ENCODE measurements around the gene SLIT3.
"Not testable (repeated sequence)": the region's sequence is repeated elsewhere in the genome, so short reads cannot be mapped to it uniquely, and the experiment has no call there.

Gene SLIT3

DNA sequence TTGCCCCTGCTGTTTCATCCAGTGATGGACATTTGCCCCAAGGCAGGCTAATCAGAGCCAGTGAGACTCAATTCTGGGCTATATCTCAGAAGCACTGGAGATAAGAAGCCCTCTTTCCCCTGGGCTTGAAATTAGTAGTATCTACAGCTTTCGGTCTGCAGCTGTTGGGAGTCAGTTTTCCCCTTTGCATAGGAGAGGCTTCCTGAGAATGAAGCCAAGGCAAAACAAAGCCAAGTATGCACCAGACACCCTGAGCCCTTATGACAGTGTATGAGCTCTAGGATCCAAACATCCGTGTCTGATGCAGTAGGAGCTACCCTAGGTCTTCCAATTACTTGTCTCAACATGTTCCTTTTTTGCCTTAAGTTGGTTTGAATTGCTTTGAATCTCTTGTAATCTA is 642.5 kb downstream of the SLIT3 start:
- H3K36me3 Mint-ChIP-seq = no peaks in the 10 kb centered on the region
- CTCF ChIA-PET = no interaction called here
- no peak overlapping the region for H3K27ac Mint-ChIP-seq

DNA sequence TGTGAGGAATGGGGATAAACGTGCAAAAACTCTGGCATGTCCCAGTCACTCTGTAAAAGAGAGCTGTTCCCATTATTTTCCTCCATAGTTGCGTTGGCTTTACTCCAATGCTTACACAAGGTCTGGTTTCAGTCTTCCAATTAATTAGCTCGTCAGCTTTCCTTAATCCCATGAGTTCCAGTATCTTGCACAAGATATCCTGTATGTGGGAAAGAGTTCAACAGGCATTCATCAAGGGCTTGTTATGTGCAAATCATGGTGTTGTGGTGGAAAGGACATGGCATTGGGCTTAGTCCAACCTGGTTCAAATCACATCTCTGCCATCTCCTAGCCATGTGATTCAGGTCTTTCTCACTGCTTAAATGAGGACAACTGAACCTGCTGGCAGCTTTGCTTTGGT is 644.3 kb downstream of the SLIT3 start:
- no peak for DNase-seq
- Mint-ChIP-seq H3K9me3 (no peaks in the 10 kb centered on the region), H3K27me3 (peaks cover 10% of the 10 kb centered on the region), H3K36me3 (no peaks in the 10 kb centered on the region), H3K4me3 (no peak overlapping the region), H3K4me1 (no peaks in the 10 kb centered on the region), H3K27ac (no peak overlapping the region)
- CTCF ChIA-PET = no interaction called here

More for the DNA sequence above, 642.5 kb downstream of the SLIT3 start:
- Mint-ChIP-seq H3K4me1 (no peaks in the 10 kb centered on the region), H3K27me3 (peaks cover 4% of the 10 kb centered on the region), H3K9me3 (no peaks in the 10 kb centered on the region), H3K4me3 (no peak overlapping the region)
- no peak for DNase-seq

DNA sequence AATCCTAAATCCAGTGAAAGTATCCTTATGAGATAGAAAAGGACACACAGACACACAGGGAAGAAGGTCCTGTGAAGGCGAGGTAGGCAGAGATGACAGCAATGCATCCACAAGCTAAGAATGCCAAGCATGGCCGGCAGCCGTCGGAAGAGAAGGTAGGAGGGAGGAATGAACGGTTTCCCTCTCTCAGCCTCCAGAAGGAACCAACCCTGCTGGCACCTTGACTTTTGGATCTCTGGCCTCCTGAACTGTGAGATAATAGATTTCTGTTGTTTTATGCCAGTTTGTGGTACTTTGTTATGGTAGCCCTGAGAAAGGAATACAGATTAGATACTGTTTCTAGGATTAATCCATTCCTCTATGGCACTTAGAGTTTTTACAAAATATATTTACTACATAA is 645.6 kb downstream of the SLIT3 start:
- peaks cover 10% of the 10 kb centered on the region for H3K27me3 Mint-ChIP-seq
- H3K4me1 Mint-ChIP-seq = no peaks in the 10 kb centered on the region
- no peaks in the 10 kb centered on the region for H3K9me3 Mint-ChIP-seq
- CTCF ChIA-PET = no interaction called here
- H3K36me3 Mint-ChIP-seq = no peaks in the 10 kb centered on the region
- no peak overlapping the region for H3K4me3 Mint-ChIP-seq
- no peak for DNase-seq
- H3K27ac Mint-ChIP-seq = no peak overlapping the region

DNA sequence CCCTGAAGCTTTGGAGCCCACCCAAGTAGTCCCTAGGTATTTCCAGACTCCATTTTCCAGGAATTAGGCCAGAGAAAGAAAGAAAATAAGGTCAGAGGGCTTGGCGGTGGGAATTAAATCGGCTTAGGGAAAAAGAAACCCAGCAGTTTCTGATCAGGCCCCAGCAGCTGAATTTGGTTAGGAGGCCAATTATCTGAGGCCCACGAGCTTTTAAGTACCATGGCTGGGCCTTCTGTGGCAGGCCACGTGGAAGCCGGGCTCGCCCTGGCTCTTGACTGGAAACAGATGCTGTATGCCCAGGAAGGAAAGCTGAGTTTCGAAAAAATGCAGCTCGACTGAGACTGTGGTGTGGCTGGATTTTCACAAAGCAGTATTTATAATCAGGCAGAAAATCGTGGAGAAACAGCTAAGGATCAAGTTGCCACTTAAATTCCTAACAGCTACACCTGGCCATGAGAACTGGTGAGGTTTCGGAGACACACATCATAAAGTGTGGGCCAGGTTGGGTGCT is 646.7 kb downstream of the SLIT3 start:
- CTCF ChIA-PET = no interaction called here
- H3K27ac Mint-ChIP-seq = no peak overlapping the region
- H3K27me3 Mint-ChIP-seq = peaks cover 10% of the 10 kb centered on the region
- no peak overlapping the region for H3K4me3 Mint-ChIP-seq
- no peaks in the 10 kb centered on the region for H3K4me1 Mint-ChIP-seq
- DNase-seq = no peak
- H3K9me3 Mint-ChIP-seq = no peaks in the 10 kb centered on the region
- no peaks in the 10 kb centered on the region for H3K36me3 Mint-ChIP-seq

DNA sequence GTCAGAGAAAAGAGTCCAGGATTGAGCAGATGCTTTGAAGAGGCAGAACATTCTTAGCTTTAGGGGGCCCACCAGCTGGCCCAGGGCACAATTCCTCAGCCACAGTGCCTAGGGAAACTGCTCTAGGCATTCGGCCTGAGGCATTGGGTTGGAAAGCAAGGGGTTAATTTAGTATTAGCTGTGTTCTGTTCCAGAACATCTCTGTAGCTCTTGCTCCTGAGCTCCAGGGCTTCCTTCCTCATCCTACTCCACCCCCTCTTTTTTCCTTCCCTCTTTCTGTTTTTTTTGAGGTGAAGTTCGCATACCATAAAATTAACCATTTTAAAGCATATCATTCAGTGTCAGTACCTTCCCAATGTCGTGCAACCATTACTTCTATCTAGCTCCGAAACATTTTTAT is 647.3 kb downstream of the SLIT3 start:
- Mint-ChIP-seq H3K4me3 (no peak overlapping the region), H3K27me3 (peaks cover 10% of the 10 kb centered on the region), H3K9me3 (no peaks in the 10 kb centered on the region), H3K27ac (no peak overlapping the region), H3K4me1 (no peaks in the 10 kb centered on the region), H3K36me3 (no peaks in the 10 kb centered on the region)
- DNase-seq = no peak
- CTCF ChIA-PET = no interaction called here

DNA sequence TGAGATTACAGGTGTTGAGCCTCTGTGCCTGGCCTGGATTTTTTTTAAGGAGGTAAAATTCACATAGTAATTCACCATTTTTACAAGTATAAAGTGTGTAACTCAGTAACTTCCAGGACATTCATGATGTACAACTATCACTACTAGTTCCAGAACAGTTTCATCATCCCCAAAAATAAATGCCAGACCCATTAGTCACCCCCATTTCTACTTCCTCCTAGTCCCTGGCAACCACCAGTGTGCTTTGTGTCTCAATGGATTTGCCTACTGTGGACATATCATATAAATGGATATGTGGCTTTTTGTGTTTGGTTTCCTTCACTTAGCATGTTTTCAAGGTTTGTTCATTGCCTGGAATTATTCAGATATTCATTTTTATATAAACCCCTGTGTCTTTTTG is 649.3 kb downstream of the SLIT3 start:
- CTCF ChIA-PET = no interaction called here
- no peak overlapping the region for H3K27ac Mint-ChIP-seq
- no peaks in the 10 kb centered on the region for H3K4me1 Mint-ChIP-seq
- no peak for DNase-seq
- H3K36me3 Mint-ChIP-seq = no peaks in the 10 kb centered on the region
- peaks cover 10% of the 10 kb centered on the region for H3K27me3 Mint-ChIP-seq
- no peaks in the 10 kb centered on the region for H3K9me3 Mint-ChIP-seq
- H3K4me3 Mint-ChIP-seq = no peak overlapping the region

DNA sequence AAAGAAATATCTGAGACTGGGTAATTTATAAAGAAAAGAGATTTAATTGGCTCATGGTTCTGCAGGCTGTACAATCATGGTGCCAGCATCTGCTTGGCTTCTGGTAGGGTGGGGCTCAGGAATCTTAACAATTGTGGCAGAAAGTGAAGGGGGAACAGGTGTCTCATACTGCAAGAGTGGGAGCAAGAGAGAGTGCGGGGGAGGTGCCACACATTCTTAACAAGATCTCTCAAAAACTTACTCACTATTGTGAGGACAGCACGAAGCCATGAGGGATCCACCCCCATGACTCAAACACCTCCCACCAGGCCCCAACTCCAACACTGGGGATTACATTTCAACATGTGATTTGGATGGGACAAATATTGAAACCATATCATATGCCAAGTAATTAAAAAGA is 651.6 kb downstream of the SLIT3 start:
- H3K9me3 Mint-ChIP-seq = peaks cover 3% of the 10 kb centered on the region
- no peak overlapping the region for H3K27ac Mint-ChIP-seq
- no peak overlapping the region for H3K4me3 Mint-ChIP-seq
- no peak for DNase-seq
- CTCF ChIA-PET = no interaction called here
- peaks cover 10% of the 10 kb centered on the region for H3K27me3 Mint-ChIP-seq
- no peaks in the 10 kb centered on the region for H3K36me3 Mint-ChIP-seq
- H3K4me1 Mint-ChIP-seq = no peaks in the 10 kb centered on the region

DNA sequence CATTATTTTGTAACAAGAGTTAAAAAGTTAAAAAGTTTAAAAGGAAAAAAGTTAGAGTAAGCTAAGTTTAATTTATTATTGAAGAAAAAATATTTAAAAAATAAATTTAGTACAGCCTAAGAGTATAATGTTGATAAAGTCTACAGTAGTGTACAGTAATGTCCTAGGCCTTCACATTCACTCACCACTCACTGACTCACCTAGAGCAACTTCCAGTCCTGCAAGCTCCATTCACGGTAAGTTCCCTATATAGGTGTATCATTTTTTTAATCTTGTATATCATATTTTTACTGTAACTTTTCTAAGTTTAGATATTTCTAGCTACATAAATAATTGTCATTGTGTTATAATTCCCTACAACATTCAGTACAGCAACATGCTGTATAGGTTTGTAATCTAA is 652.4 kb downstream of the SLIT3 start:
- Mint-ChIP-seq H3K4me3 (no peak overlapping the region), H3K9me3 (peaks cover 3% of the 10 kb centered on the region), H3K4me1 (no peaks in the 10 kb centered on the region), H3K36me3 (no peaks in the 10 kb centered on the region), H3K27ac (no peak overlapping the region), H3K27me3 (peaks cover 10% of the 10 kb centered on the region)
- CTCF ChIA-PET = no interaction called here
- no peak for DNase-seq

DNA sequence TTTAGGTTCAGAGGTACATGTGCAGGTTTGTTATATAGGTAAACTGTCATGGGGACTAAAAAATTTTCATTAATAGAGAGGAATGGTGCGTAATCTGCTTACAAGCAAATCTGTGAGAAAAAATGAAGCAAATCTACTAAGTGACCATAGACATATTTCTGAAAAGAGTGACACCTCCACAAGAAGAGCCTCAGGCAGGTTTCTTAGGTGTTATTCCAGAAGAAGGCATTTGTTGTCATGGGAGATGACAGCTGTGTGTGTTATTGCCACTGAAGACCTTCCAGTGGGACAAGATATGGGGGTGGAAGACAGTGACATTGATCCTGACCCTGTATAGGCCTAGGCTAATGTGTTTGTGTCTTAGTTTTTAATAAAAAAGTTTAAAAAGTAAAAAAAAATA is 652.9 kb downstream of the SLIT3 start:
- Mint-ChIP-seq H3K9me3 (peaks cover 3% of the 10 kb centered on the region), H3K4me1 (no peaks in the 10 kb centered on the region), H3K27ac (no peak overlapping the region), H3K4me3 (no peak overlapping the region), H3K36me3 (no peaks in the 10 kb centered on the region), H3K27me3 (peaks cover 8% of the 10 kb centered on the region)
- CTCF ChIA-PET = no interaction called here
- DNase-seq = no peak

DNA sequence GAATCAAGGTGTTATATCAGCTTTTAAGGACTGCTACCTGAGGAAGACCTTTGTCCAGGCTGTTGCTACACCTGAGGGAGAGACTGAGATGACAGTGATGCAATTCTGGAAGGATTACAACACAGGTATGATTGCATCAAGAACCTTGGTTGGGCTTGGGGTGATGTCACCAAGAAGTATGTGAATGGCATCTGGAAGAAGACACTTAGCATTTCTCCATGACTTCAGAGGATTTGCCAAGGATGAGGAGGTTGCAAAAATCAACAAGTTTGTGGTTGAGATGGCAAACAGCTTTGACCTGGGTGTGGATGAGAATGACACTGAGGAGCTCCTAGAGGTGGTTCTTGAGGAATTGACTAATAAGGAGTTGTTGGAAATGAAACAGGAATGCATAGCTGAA is 653.9 kb downstream of the SLIT3 start:
- H3K4me1 Mint-ChIP-seq = no peaks in the 10 kb centered on the region
- H3K36me3 Mint-ChIP-seq = no peaks in the 10 kb centered on the region
- H3K9me3 Mint-ChIP-seq = peaks cover 3% of the 10 kb centered on the region
- no peak overlapping the region for H3K4me3 Mint-ChIP-seq
- no peak overlapping the region for H3K27ac Mint-ChIP-seq
- no peaks in the 10 kb centered on the region for H3K27me3 Mint-ChIP-seq
- DNase-seq = no peak
- CTCF ChIA-PET = no interaction called here

DNA sequence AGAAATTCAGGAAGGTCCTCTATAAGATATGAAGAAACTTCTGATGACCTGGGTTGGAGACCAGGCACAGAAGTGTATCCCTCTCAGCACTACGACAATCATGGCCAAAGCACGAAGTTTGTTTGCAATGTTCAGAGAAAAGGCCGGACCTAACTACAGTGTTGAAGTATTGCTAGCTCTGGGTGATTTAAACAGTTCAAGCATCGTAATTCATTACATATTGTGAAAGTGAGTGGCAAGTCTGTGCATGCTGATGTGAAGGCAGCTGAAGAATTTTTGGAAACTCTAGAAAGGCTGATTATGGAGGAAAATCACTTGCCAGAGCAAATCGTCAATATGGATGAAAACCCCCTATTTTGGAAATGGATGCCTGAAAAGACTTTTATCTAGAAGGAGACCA is 654.6 kb downstream of the SLIT3 start:
- peaks cover 3% of the 10 kb centered on the region for H3K9me3 Mint-ChIP-seq
- H3K27ac Mint-ChIP-seq = no peak overlapping the region
- CTCF ChIA-PET = no interaction called here
- H3K36me3 Mint-ChIP-seq = no peaks in the 10 kb centered on the region
- no peaks in the 10 kb centered on the region for H3K27me3 Mint-ChIP-seq
- no peak for DNase-seq
- H3K4me1 Mint-ChIP-seq = no peaks in the 10 kb centered on the region
- no peak overlapping the region for H3K4me3 Mint-ChIP-seq

DNA sequence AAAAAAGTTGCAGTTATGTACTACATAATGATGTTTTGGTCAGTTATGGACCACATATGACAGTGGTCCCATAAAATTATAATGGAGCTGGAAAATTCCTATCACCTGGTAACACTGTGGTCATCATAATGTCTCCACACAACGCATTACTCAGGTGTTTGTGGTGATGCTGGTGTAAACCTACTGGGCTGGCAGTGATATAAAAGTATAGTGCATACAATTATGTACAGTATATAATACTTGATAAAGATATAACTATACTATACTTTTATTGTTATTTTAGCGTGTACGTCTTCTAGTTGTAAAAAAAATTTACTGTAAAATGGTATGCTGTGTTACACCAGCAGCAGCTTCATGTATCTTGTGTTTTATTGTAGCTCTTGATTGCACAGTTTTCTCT is 655.7 kb downstream of the SLIT3 start:
- Mint-ChIP-seq H3K27ac (no peak overlapping the region), H3K27me3 (no peaks in the 10 kb centered on the region), H3K9me3 (peaks cover 3% of the 10 kb centered on the region), H3K4me3 (no peak overlapping the region), H3K36me3 (no peaks in the 10 kb centered on the region), H3K4me1 (no peaks in the 10 kb centered on the region)
- CTCF ChIA-PET = no interaction called here
- no peak for DNase-seq

DNA sequence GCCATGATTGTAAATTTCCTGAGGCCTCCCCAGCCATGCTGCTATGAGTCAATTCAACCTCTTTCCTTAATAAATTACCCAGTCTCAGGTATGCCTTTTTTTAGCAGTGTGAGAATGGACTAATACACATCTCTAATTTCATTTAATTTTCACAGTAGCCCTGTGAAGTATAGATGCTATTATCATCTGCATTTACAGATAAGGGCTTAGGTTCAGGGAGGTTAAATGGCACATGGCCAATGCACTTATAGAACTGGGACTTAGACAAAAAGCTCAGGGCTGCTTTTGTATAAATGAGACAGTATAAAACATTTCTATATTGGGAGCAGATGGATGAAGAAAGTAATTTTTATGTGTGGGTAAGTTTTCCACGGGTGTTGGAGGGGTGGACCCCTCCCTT is 658.9 kb downstream of the SLIT3 start:
- Mint-ChIP-seq H3K4me1 (no peaks in the 10 kb centered on the region), H3K4me3 (no peak overlapping the region), H3K36me3 (no peaks in the 10 kb centered on the region)

DNA sequence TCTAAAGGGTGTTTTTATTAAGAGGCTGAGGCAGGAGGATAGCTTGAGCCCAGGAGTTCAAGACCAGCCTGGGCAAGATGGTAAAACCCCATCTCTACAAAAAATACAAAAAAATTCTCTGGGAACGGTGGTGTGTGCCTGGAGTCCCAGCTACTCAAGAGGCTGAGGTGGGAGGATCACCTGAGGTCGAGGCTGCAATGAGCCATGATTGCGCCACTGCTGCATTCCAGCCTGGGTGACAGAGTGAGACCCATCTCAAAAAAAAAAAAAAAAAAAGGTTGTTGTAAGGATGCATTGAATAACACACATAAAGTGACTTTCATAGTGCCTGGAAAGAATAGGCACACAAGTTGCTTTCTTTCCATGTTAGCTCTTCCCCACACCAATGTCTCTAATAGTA is 662.1 kb downstream of the SLIT3 start:
- H3K9me3 Mint-ChIP-seq, H3K27me3 Mint-ChIP-seq, CTCF ChIA-PET, H3K27ac Mint-ChIP-seq, H3K36me3 Mint-ChIP-seq, H3K4me3 Mint-ChIP-seq, H3K4me1 Mint-ChIP-seq, DNase-seq: not testable (repeated sequence)

More for the DNA sequence above, 658.9 kb downstream of the SLIT3 start:
- CTCF ChIA-PET = no interaction called here
- no peak overlapping the region for H3K27ac Mint-ChIP-seq
- no peaks in the 10 kb centered on the region for H3K27me3 Mint-ChIP-seq
- peaks cover 3% of the 10 kb centered on the region for H3K9me3 Mint-ChIP-seq
- no peak for DNase-seq

DNA sequence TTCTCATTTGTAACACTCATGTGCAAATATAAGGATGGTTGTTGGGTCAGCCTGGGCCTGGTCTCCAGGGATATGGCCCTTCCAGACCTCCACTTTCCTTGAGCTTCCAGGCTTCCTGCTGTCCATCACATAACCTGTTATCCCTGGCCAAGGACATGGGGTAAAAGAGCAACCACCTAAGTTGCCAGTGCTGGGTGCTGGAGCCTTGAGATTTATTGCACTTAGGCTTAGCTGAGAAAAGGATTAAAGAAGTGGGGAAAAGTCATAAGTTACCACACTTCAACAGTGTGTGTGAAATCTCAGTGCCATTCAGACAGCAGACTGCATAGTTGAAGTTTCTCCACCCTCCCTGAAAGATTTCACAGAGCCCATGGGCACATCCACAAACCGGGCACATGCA is 663.1 kb downstream of the SLIT3 start:
- Mint-ChIP-seq H3K4me3 (no peak overlapping the region), H3K27me3 (no peaks in the 10 kb centered on the region), H3K4me1 (no peaks in the 10 kb centered on the region), H3K36me3 (no peaks in the 10 kb centered on the region), H3K9me3 (no peaks in the 10 kb centered on the region), H3K27ac (no peak overlapping the region)
- CTCF ChIA-PET = no interaction called here
- DNase-seq = no peak

DNA sequence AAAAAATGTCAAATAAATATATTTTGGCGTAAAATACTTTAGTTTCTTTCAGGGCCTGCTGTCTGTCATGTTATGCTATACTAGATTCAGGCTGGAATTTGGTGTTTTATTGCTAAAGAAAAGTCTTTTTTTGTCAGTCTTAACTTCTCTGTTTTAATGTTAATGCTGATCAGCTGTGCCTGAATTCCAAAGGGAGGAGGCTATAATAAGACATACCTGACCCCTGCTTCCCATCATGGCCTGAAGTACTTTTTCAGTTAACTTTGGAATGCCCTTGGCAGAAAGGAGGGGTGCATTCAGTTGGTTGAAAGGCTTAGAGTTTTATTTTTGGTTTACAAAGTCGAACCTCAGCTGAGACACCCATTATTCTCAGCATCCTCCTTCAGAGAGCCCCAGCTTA is 663.7 kb downstream of the SLIT3 start:
- H3K4me3 Mint-ChIP-seq = no peak overlapping the region
- no peaks in the 10 kb centered on the region for H3K27me3 Mint-ChIP-seq
- H3K9me3 Mint-ChIP-seq = no peaks in the 10 kb centered on the region
- no peaks in the 10 kb centered on the region for H3K36me3 Mint-ChIP-seq
- no peak overlapping the region for H3K27ac Mint-ChIP-seq
- CTCF ChIA-PET = no interaction called here
- no peak for DNase-seq
- no peaks in the 10 kb centered on the region for H3K4me1 Mint-ChIP-seq

All from activated naive CD4-positive, alpha-beta T cell treated with anti-CD3 and anti-CD28 coated beads, Interleukin-2, amount 10 ng/mL, durations not matched to agents 7 days and 5 days (primary cell).